H1 (cell line): ENCODE results near the gene SIDT1. TPM values are rescaled to one million over a fixed set of nuclear protein-coding genes. Genes with fewer than 3 reads are reported as not detected.

Experiments
- CTCF ChIA-PET: fragments of 300-600 bp; sonication (Branson Sonifier 250); formaldehyde crosslinking; loops from one replicate; lab custom pipeline; 2021; ENCODE audit not compliant: partially characterized antibody; lab: Charles Lee
- POLR2A ChIA-PET: fragments of 300-600 bp; sonication (Branson Sonifier 250); formaldehyde crosslinking; loops from one replicate; lab custom pipeline; 2021; ENCODE audit warnings: inconsistent platforms; ENCODE audit not compliant: partially characterized antibody; lab: Charles Lee
- DNase-seq, 2 experiments: peaks; one replicate each; pipeline versions ENCODE4 v3.0.0 to v3.0.0-alpha.2; 2010 to 2022; ENCODE audit warnings: low spot score in 2 of 2, low read depth in 1 of 2, mixed read lengths in 1 of 2
- FAIRE-seq: peaks from 2 replicates; lab custom pipeline; 2011; peaks lifted over from hg19 to GRCh38; lab: Jason Lieb, UNC
- H2AFZ ChIP-seq: 2 replicates; pipeline ENCODE4 v1.8.1; 2012; ENCODE audit warnings: low read length, inconsistent platforms
- H2AK5ac ChIP-seq: 2 replicates; pipeline ENCODE4 v1.6.1; 2013; ENCODE audit warnings: low read depth, low read length
- H2BK120ac ChIP-seq: replicated peaks from 2 replicates; pipeline ENCODE3; 2013; ENCODE audit warnings: low read depth, low read length, inconsistent platforms
- H2BK12ac ChIP-seq: 2 replicates; pipeline ENCODE4 v1.6.1; 2013; ENCODE audit warnings: low read depth, low read length
- H2BK15ac ChIP-seq: 2 replicates; pipeline ENCODE4 v1.6.1; 2013; ENCODE audit warnings: low read length
- H2BK20ac ChIP-seq: 2 replicates; pipeline ENCODE4 v1.6.1; 2013; ENCODE audit warnings: low read length
- H2BK5ac ChIP-seq: 2 replicates; pipeline ENCODE4 v1.6.1; 2013; ENCODE audit warnings: low read depth, low read length
- H3K14ac ChIP-seq: 2 replicates; pipeline ENCODE4 v1.6.1; 2013; ENCODE audit warnings: inconsistent platforms; ENCODE audit not compliant: insufficient read length
- H3K18ac ChIP-seq: 2 replicates; pipeline ENCODE4 v1.6.1; 2013; ENCODE audit warnings: low read length; ENCODE audit errors: extremely low read depth
- H3K23ac ChIP-seq: 2 replicates; pipeline ENCODE4 v1.6.1; 2013; ENCODE audit warnings: inconsistent platforms; ENCODE audit not compliant: insufficient read length
- H3K23me2 ChIP-seq: 2 replicates; pipeline ENCODE4 v1.6.1; 2013; ENCODE audit warnings: low read depth, low read length
- H3K27ac ChIP-seq: 2 replicates; pipeline ENCODE4 v1.6.1; 2011; ENCODE audit warnings: low read depth, low read length, inconsistent platforms
- H3K27me3 ChIP-seq, 4 experiments: replicated peaks in 1 of 4; 1 replicate in 1 of 4; 2 replicates in 3 of 4; pipeline versions ENCODE4 v1.6.1 to v1.8.1; 2011 to 2013; ENCODE audit warnings: low read length in 3 of 4, mild to moderate bottlenecking in 3 of 4, inconsistent platforms in 2 of 4, mixed read lengths in 2 of 4, moderate library complexity in 1 of 4; ENCODE audit not compliant: control insufficient read depth in 3 of 4, insufficient read depth in 3 of 4; ENCODE audit errors: extremely low read depth in 1 of 4
- H3K36me3 ChIP-seq, 4 experiments: 2 replicates each; pipeline versions ENCODE4 v1.6.1 to v1.8.1; 2011 to 2013; ENCODE audit warnings: mild to moderate bottlenecking in 4 of 4, low read length in 3 of 4, moderate library complexity in 2 of 4, control low read depth in 1 of 4, inconsistent platforms in 1 of 4; ENCODE audit not compliant: insufficient read depth in 4 of 4, control insufficient read depth in 2 of 4
- H3K4ac ChIP-seq: replicated peaks from 2 replicates; pipeline ENCODE3; 2013; ENCODE audit warnings: low read length, low read depth, mixed read lengths, inconsistent platforms; ENCODE audit not compliant: insufficient read length
- H3K4me1 ChIP-seq, 4 experiments: replicated peaks in 1 of 4; 1 replicate in 1 of 4; 2 replicates in 3 of 4; pipeline versions ENCODE4 v1.6.1 to v1.8.1; 2011 to 2013; ENCODE audit warnings: low read length in 3 of 4, inconsistent platforms in 2 of 4, mixed read lengths in 1 of 4; ENCODE audit not compliant: insufficient read depth in 4 of 4, control insufficient read depth in 3 of 4
- H3K4me2 ChIP-seq, 2 experiments: 2 replicates each; pipeline versions ENCODE4 v1.6.1 to v1.8.1; 2011 to 2013; ENCODE audit warnings: low read depth in 2 of 2, low read length in 2 of 2, control low read depth in 1 of 2, inconsistent platforms in 1 of 2, mild to moderate bottlenecking in 1 of 2; ENCODE audit not compliant: insufficient read depth in 1 of 2
- H3K4me3 ChIP-seq, 4 experiments: fragments of 200-600, 300-600 bp in 1 of 4; sonication (generic), shearing (Covaris generic), sonication (Bioruptor Twin) in 1 of 4; 2 replicates each; pipeline versions ENCODE4 v1.5.1 to v1.8.1; 2011 to 2016; ENCODE audit warnings: low read length in 4 of 4, low read depth in 3 of 4, control low read depth in 2 of 4, inconsistent platforms in 2 of 4, mild to moderate bottlenecking in 2 of 4, mixed read lengths in 1 of 4, moderate library complexity in 1 of 4; ENCODE audit not compliant: insufficient read depth in 2 of 4; ENCODE audit errors: extremely low read depth in 1 of 4
- H3K56ac ChIP-seq: replicated peaks from 2 replicates; pipeline ENCODE3; 2013; ENCODE audit warnings: low read depth, mild to moderate bottlenecking, mixed read lengths, low read length, inconsistent platforms; ENCODE audit not compliant: insufficient read length
- H3K79me1 ChIP-seq: 2 replicates; pipeline ENCODE4 v1.6.1; 2013; ENCODE audit warnings: low read depth, low read length, control low read depth
- H3K79me2 ChIP-seq, 2 experiments: 2 replicates each; pipeline versions ENCODE4 v1.6.1 to v1.8.1; 2012 to 2013; ENCODE audit warnings: low read length in 2 of 2, mild to moderate bottlenecking in 2 of 2, inconsistent platforms in 1 of 2; ENCODE audit not compliant: insufficient read depth in 2 of 2, control insufficient read depth in 1 of 2
- H3K9ac ChIP-seq, 4 experiments: replicated peaks in 1 of 4; 1 replicate in 1 of 4; 2 replicates in 3 of 4; pipeline versions ENCODE4 v1.6.1 to v1.8.1; 2011 to 2013; ENCODE audit warnings: low read depth in 3 of 4, low read length in 3 of 4, control low read depth in 2 of 4, mild to moderate bottlenecking in 2 of 4, moderate library complexity in 2 of 4, inconsistent platforms in 1 of 4; ENCODE audit errors: extremely low read depth in 1 of 4
- H3K9me3 ChIP-seq, 2 experiments: 2 replicates each; pipeline versions ENCODE4 v1.6.1 to v1.8.1; 2012 to 2013; ENCODE audit warnings: mild to moderate bottlenecking in 2 of 2, moderate library complexity in 2 of 2, control low read depth in 1 of 2, inconsistent platforms in 1 of 2, low read depth in 1 of 2, low read length in 1 of 2, mixed read lengths in 1 of 2; ENCODE audit not compliant: insufficient read depth in 2 of 2
- H4K20me1 ChIP-seq, 2 experiments: replicated peaks in 1 of 2; 2 replicates each; pipeline versions ENCODE3 to v1.8.1; 2011 to 2013; ENCODE audit warnings: inconsistent platforms in 2 of 2, low read length in 2 of 2, mild to moderate bottlenecking in 1 of 2; ENCODE audit not compliant: insufficient read depth in 2 of 2, control insufficient read depth in 1 of 2
- H4K5ac ChIP-seq: 2 replicates; pipeline ENCODE4 v1.6.1; 2013; ENCODE audit warnings: low read length, low read depth, mixed read lengths, inconsistent platforms; ENCODE audit not compliant: insufficient read length
- H4K8ac ChIP-seq: 2 replicates; pipeline ENCODE4 v1.8.0; 2013; ENCODE audit warnings: mild to moderate bottlenecking, moderate library complexity, low read length, inconsistent platforms; ENCODE audit not compliant: insufficient read depth; ENCODE audit errors: extremely low read depth
- H4K91ac ChIP-seq: replicated peaks from 2 replicates; pipeline ENCODE3; 2013; ENCODE audit warnings: low read length, mixed read lengths, inconsistent platforms; ENCODE audit not compliant: insufficient read length
- ASH2L ChIP-seq: fragments of 200-600, 300-600 bp; sonication (generic); IDR thresholded peaks from one replicate; pipeline ENCODE4 v1.7.1; 2017; ENCODE audit warnings: low read length
- BRCA1 ChIP-seq: IDR thresholded peaks from 2 replicates; pipeline ENCODE4 v1.6.1; 2012; ENCODE audit warnings: low read depth, low read length, improper control_type of control experiment
- CEBPB ChIP-seq: IDR thresholded peaks from 2 replicates; pipeline ENCODE4 v1.6.1; 2012; ENCODE audit warnings: low read depth, low read length
- EGR1 ChIP-seq: IDR thresholded peaks from 2 replicates; pipeline ENCODE4 v1.6.1; 2011; ENCODE audit warnings: low read depth, low read length, borderline replicate concordance
- FOSL1 ChIP-seq: IDR thresholded peaks from 2 replicates; pipeline ENCODE4 v1.6.1; 2011; ENCODE audit warnings: mild to moderate bottlenecking, low read depth, low read length, moderate library complexity; ENCODE audit not compliant: insufficient read depth
- HDAC6 ChIP-seq: IDR thresholded peaks from one replicate; pipeline ENCODE4 v1.7.1; 2012; ENCODE audit warnings: low read depth, mild to moderate bottlenecking, inconsistent platforms, low read length, moderate library complexity
- KDM4A ChIP-seq: IDR thresholded peaks from one replicate; pipeline ENCODE4 v1.7.1; 2012; ENCODE audit warnings: low read depth, mild to moderate bottlenecking, moderate library complexity, low read length, inconsistent platforms; ENCODE audit not compliant: severe bottlenecking
- NRF1 ChIP-seq: IDR thresholded peaks from 2 replicates; pipeline ENCODE4 v1.6.1; 2011; ENCODE audit warnings: mild to moderate bottlenecking, low read depth, low read length, improper control_type of control experiment
- SRF ChIP-seq: IDR thresholded peaks from 2 replicates; pipeline ENCODE4 v1.6.1; 2011; ENCODE audit warnings: mild to moderate bottlenecking, low read depth, low read length, moderate library complexity
- TCF12 ChIP-seq: IDR thresholded peaks from 2 replicates; pipeline ENCODE4 v1.6.1; 2011; ENCODE audit warnings: low read depth, mild to moderate bottlenecking, low read length
- WGBS, 2 experiments: shearing (Covaris generic) in 1 of 2; methylation state at CpG; one replicate each; pipeline versions ENCODE4 v1.1.6 to v1.1.7; 2013 to 2015; ENCODE audit warnings: low lambda C conversion rate in 2 of 2, mixed read lengths in 2 of 2, inconsistent platforms in 1 of 2, low coverage in 1 of 2, missing lambda C conversion rate in 1 of 2; ENCODE audit not compliant: insufficient replicate concordance in 2 of 2, insufficient coverage in 1 of 2, insufficient read length in 1 of 2; ENCODE audit errors: extremely low coverage in 1 of 2, missing lambda C conversion rate in 1 of 2; 5-methylcytosine and 5-hydroxymethylcytosine counted together
- polyA plus RNA-seq, 7 experiments: library from polyadenylated mRNA; depleted of rRNA in 3 of 7; stranded (reverse) in 5 of 7; unstranded in 2 of 7; fragments of >200 nt in 5 of 7; fragments of 200-250 nt in 2 of 7; gene quantifications; 1 replicate in 5 of 7; 2 replicates in 1 of 7; 4 replicates in 1 of 7; pipeline versions ENCODE4 v1.2.1 to v1.2.3, GENCODE V29; 2011 to 2013; ENCODE audit warnings: missing spikeins in 2 of 7, mixed read lengths in 2 of 7
- total RNA-seq: library from RNA; stranded (reverse); fragmentation: NEBNext Ultra II Directional; extraction: Animal tissue kit (Norgen Biotek cat#: 25700); gene quantifications from 2 replicates; pipeline ENCODE4 v1.2.1, GENCODE V29; 2021
- TF ChIP-seq, protein P1 (sequence below): IDR thresholded peaks from 2 replicates; pipeline ENCODE4 v1.6.1; 2012; ENCODE audit warnings: inconsistent platforms

Gene SIDT1
- total and polyA plus RNA-seq, 2 of the 8 experiments (the other 6 are each of a cell fraction or from before 2014, with no cell fraction given): 0.06 TPM; not detected in 1

DNA sequence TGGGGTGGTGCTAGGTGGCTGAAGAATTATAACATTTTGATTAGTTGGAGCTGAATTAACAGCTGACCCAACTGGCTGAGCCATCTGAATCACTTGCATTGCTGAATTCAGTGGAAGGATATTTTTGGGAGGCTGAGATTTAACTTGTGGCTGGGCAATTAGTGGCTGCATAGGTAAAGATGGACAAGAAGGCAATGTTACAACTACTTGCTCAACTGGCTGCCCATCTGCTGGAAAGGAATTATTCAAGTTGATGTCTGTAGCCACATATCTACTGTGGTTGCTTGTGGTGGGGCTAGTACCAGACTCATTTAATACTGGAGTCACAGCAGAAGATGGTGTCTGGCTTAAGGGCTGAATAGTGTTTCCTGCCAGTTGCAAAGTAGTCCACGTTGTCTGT, 127.6 kb downstream of the SIDT1 start:
- Histone ChIP-seq H4K8ac (no peak overlapping the region), H3K4me1 (no peaks in the 10 kb centered on the region; a peak in 1 of 7 replicates), H3K27ac (no peak overlapping the region), H2BK15ac (no peak overlapping the region), H3K4ac (no peak overlapping the region), H3K23ac (no peak overlapping the region), H3K14ac (no peak overlapping the region), H4K5ac (no peak overlapping the region), H2AFZ (no peak overlapping the region), H3K79me2 (no peaks in the 10 kb centered on the region), H4K20me1 (no peaks in the 10 kb centered on the region), H3K4me2 (no peak overlapping the region), H2BK20ac (no peak overlapping the region), H4K91ac (no peak overlapping the region), H3K18ac (no peak overlapping the region), H3K36me3 (peaks cover 4 to 17% (median 14%) of the 10 kb centered on the region in 4 experiments; a peak in 7 of 8 replicates), H3K23me2 (no peaks in the 10 kb centered on the region), H2BK120ac (no peak overlapping the region), H2BK12ac (no peak overlapping the region), H2AK5ac (no peak overlapping the region), H3K9me3 (no peaks in the 10 kb centered on the region), H3K4me3 (no peak overlapping the region), H3K27me3 (no peaks in the 10 kb centered on the region), H3K79me1 (no peaks in the 10 kb centered on the region), H2BK5ac (no peak overlapping the region), H3K9ac (no peak overlapping the region), H3K56ac (no peak overlapping the region)
- FAIRE-seq: no peak
- DNase-seq: no peak
- TF ChIP-seq KDM4A (no peak), BRCA1 (no peak), EGR1 (no peak), SRF (no peak), ASH2L (no peak), TCF12 (no peak), NRF1 (no peak), FOSL1 (no peak), CEBPB (no peak), HDAC6 (no peak)
- TF ChIP-seq, protein P1, sequence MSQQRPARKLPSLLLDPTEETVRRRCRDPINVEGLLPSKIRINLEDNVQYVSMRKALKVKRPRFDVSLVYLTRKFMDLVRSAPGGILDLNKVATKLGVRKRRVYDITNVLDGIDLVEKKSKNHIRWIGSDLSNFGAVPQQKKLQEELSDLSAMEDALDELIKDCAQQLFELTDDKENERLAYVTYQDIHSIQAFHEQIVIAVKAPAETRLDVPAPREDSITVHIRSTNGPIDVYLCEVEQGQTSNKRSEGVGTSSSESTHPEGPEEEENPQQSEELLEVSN: no peak
- CTCF ChIA-PET: no interaction called here
- POLR2A ChIA-PET: no interaction called here
- 100% methylated on average over 1 of the region's 1 CpG; no CpG with 5 or more reads in 1 of the 2 experiments for WGBS, 2 experiments
